ENCODE data around the gene HIPK2. TPM values are rescaled to one million over a fixed set of nuclear protein-coding genes. Genes with fewer than 3 reads are reported as not detected.
A peak's percentile ranks its signal among the peaks of the same experiment; 100 is the strongest.

HIPK2 gene
- total RNA-seq, 2 donors from 2014 or later = 22.1 to 26.4 TPM

- ATAC-seq (no peak), DNase-seq (no peak)
- H3K27me3 ChIP-seq = no peaks in the 10 kb centered on the region
- no peaks in the 10 kb centered on the region for H3K4me1 ChIP-seq
- intact Hi-C loops (cut with DNase I) = no loop called here
- TF ChIP-seq POLR2A (IDR thresholded peaks at IDR 0.05) (no peak), CTCF (IDR thresholded peaks at IDR 0.05) (no peak)
- 89 to 93% methylated on average over 9 of the region's 9 CpGs for WGBS, 2 donors
- no peaks in the 10 kb centered on the region for H3K9me3 ChIP-seq
- no peak overlapping the region for H3K4me3 ChIP-seq
- H3K36me3 ChIP-seq (replicated peaks in 1 of 2; ENCODE audit: insufficient read depth in 1 of 2, low read depth in 2 of 2) = no peaks in the 10 kb centered on the region
- no peak overlapping the region for H3K27ac ChIP-seq
These were observed 45.1 kb upstream of the HIPK2 start for GRCh38 chr7:139822855-139823254.

- H3K27me3 ChIP-seq = no peaks in the 10 kb centered on the region
- intact Hi-C loops (cut with DNase I) = no loop called here
- TF ChIP-seq CTCF (IDR thresholded peaks at IDR 0.05) = no peak
- TF ChIP-seq POLR2A (IDR thresholded peaks at IDR 0.05) = no peak
- 54 to 64% methylated on average over 14 of the region's 14 CpGs for WGBS, 2 donors
- H3K4me3 ChIP-seq = no peak overlapping the region
- no peak for ATAC-seq
- no peaks in the 10 kb centered on the region for H3K9me3 ChIP-seq
- DNase-seq = no peak
- no peak overlapping the region for H3K27ac ChIP-seq
- no peaks in the 10 kb centered on the region for H3K36me3 ChIP-seq (replicated peaks in 1 of 2; ENCODE audit: insufficient read depth in 1 of 2, low read depth in 2 of 2)
- H3K4me1 ChIP-seq = no peaks in the 10 kb centered on the region
These were observed 43.7 kb upstream of the HIPK2 start for GRCh38 chr7:139821349-139822105.

GRCh38 chr7:139820089-139820488, 42.3 kb upstream of the HIPK2 start:
- intact Hi-C loops (cut with DNase I) = no loop called here
- H3K4me1 ChIP-seq = no peaks in the 10 kb centered on the region
- DNase-seq (peak in 1 of 4 donors; percentile 23), ATAC-seq (no peak)
- 78 to 81% methylated on average over 4 of the region's 4 CpGs for WGBS, 2 donors
- no peaks in the 10 kb centered on the region for H3K9me3 ChIP-seq
- no peak overlapping the region for H3K4me3 ChIP-seq
- no peak overlapping the region for H3K27ac ChIP-seq
- TF ChIP-seq CTCF (IDR thresholded peaks at IDR 0.05) = no peak
- H3K27me3 ChIP-seq = no peaks in the 10 kb centered on the region
- H3K36me3 ChIP-seq (replicated peaks in 1 of 2; ENCODE audit: insufficient read depth in 1 of 2, low read depth in 2 of 2) = no peaks in the 10 kb centered on the region

- H3K4me1 ChIP-seq = no peaks in the 10 kb centered on the region
- no peak for ATAC-seq
- WGBS, 2 donors = 89 to 91% methylated on average over 10 of the region's 10 CpGs
- DNase-seq = no peak
- no peak overlapping the region for H3K27ac ChIP-seq
- no peaks in the 10 kb centered on the region for H3K27me3 ChIP-seq
- no peaks in the 10 kb centered on the region for H3K9me3 ChIP-seq
- TF ChIP-seq POLR2A (IDR thresholded peaks at IDR 0.05) = no peak
- no peak for TF ChIP-seq CTCF (IDR thresholded peaks at IDR 0.05)
- intact Hi-C loops (cut with DNase I) = no loop called here
- no peaks in the 10 kb centered on the region for H3K36me3 ChIP-seq (replicated peaks in 1 of 2; ENCODE audit: insufficient read depth in 1 of 2, low read depth in 2 of 2)
- no peak overlapping the region for H3K4me3 ChIP-seq
These were observed 39.5 kb upstream of the HIPK2 start for GRCh38 chr7:139817249-139817648.

GRCh38 chr7:139813689-139814088, 35.9 kb upstream of the HIPK2 start:
- intact Hi-C loops (cut with DNase I) = no loop called here
- no peak overlapping the region for H3K27ac ChIP-seq
- no peak for DNase-seq
- H3K27me3 ChIP-seq = no peaks in the 10 kb centered on the region
- H3K9me3 ChIP-seq = no peaks in the 10 kb centered on the region
- TF ChIP-seq POLR2A (IDR thresholded peaks at IDR 0.05) (no peak), CTCF (IDR thresholded peaks at IDR 0.05) (no peak)
- no peaks in the 10 kb centered on the region for H3K36me3 ChIP-seq (replicated peaks in 1 of 2; ENCODE audit: insufficient read depth in 1 of 2, low read depth in 2 of 2)
- no peak for ATAC-seq
- 74 to 85% methylated on average over 2 of the region's 2 CpGs for WGBS, 2 donors
- H3K4me3 ChIP-seq = no peak overlapping the region
- no peaks in the 10 kb centered on the region for H3K4me1 ChIP-seq

All from body of pancreas (tissue), 4 donors.